Cerebellar nuclear complex (tissue), 1 donor: Measurements from ENCODE around the gene CCDC38.

Experiments used
- DNase-seq, 2 experiments: peaks; one replicate each; lab custom pipeline; 2025; lab: John Stamatoyannopoulos, UW

The CCDC38 gene

GRCh38 chr12:95836630-95837239, 105.7 kb downstream of the CCDC38 start:
- no peak for DNase-seq

GRCh38 chr12:95836185-95836609, 106.2 kb downstream of the CCDC38 start:
- DNase-seq: no peak

GRCh38 chr12:95834572-95834971, 107.8 kb downstream of the CCDC38 start:
- DNase-seq: no peak

GRCh38 chr12:95830335-95831089, 111.9 kb downstream of the CCDC38 start:
- no peak for DNase-seq

- DNase-seq: no peak
Observed at GRCh38 chr12:95829395-95829794, 113.0 kb downstream of the CCDC38 start.

- no peak for DNase-seq
Observed at GRCh38 chr12:95820096-95820703, 122.2 kb downstream of the CCDC38 start.
